GM18868 (cell line): ENCODE results near the gene MYH4.
A peak's percentile ranks its signal among the peaks of the same experiment; 100 is the strongest.

Experiments used
- ATAC-seq: cut with Tn5 transposase; IDR thresholded peaks from one replicate; pipeline ENCODE4 v1.9.1; 2021; ENCODE audit warnings: mild to moderate bottlenecking, moderate library complexity; ENCODE audit not compliant: unreplicated experiment

MYH4 gene

GRCh38 chr17:10421900-10422542 is 47.3 kb downstream of the MYH4 start, which contains the start of gene MYH8:
MYH8 (minus strand) TSS chr17:10421950; CDS start chr17:10420227, 1,723 bp downstream.
- peak; percentile 50 for ATAC-seq

DNA sequence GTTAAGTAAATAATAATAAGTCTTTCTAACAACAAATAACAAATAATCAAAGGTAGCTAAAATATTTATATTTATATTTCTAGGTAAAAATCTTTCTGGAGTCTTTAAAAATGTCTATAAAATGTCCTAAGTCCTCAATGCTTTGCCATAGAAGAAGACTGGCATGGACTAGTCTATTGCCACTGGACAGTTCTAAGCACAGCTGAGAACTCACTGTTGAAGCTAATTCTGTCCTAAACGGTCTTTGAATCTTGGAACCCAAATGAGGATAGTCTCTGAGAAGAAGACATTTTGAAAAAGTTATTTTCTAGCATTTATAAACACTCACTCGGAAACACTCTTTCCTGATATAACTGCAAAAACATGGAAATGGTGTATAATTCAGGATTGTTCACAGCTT is 48.1 kb downstream of the MYH4 start:
- ATAC-seq, result no peak

DNA sequence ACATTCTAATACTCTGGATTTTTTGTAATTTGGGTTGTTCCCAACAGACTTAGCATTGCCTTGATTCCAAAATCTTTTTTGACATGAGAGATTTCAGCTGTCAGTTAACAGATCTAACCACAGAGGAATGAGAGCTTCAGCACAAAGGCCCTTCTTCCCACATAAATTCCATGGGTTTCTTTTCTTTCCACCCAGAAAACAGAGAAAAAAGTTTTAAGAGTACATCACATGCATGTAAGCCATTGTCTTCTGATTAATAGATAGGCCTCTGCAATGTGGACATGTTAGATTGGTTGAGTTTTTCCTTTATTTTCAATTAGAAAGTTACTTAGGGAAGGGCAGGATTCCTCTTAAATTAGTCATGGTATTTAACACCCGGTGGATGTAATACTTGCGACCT is 48.5 kb downstream of the MYH4 start:
- ATAC-seq, result no peak

- ATAC-seq, result no peak
These were observed 51.9 kb downstream of the MYH4 start for GRCh38 chr17:10417431-10417830.

GRCh38 chr17:10415161-10415560 is 54.2 kb downstream of the MYH4 start:
- ATAC-seq, result no peak

DNA sequence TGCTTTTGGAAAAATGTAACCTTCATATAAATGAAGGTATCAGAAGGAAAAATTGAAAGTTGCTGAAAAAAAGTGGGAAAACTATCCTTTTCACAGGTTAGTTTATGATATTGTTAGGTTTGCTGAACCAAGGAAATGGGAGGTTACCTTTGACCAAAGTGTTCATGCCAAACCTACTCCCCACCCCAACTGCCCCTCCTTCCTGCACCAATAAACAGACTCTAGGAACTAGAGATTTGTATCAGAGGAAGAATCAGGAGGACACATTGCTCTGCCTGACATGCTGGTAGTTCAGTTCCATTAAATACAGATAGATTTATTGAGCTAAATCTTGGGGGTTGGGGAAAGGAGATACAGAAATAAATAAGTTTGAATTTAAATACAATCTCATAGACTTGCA is 65.8 kb downstream of the MYH4 start:
- no peak for ATAC-seq

- ATAC-seq, result no peak
These were observed 71.0 kb downstream of the MYH4 start for GRCh38 chr17:10398352-10398751.

DNA sequence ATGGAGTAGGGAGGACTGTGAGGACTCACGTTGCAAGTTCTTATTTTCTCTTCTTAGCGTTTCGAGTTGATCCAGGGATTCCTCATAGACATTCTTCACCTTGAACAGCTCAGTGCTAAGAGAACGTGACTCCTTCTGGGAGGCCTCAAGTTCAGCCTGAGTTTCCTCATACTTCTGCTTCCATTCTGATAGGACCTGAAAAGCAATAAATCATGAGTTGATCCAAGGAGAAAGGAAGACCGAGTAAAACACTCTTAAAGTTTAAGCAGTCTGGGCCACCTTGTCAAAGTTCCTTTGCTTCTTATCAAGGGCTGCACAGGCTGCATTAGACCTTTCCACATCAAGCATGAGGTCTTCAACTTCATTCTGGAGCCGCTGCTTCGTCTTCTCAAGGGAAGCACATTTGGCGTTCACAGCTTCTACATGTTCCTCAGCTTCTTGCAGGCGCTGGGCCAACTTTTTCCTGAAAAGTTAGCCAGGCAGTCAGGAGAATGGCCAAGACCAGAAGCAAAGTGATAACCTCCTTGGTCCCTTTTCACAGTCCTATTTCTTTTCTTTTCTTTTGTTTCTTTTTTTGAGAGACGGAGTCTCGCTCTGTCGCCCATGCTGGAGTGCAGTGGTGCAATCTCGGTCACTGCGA is 72.7 kb downstream of the MYH4 start:
- ATAC-seq, result no peak

- ATAC-seq, result peak; percentile 56
These were observed 75.0 kb downstream of the MYH4 start for GRCh38 chr17:10394201-10394887.
